Left lobe of liver (tissue), 2 donors: ENCODE data around the gene MAPRE3. TPM values are rescaled to one million over a fixed set of nuclear protein-coding genes. Genes with fewer than 3 reads are reported as not detected.
"Not testable (repeated sequence)": the region's sequence is repeated elsewhere in the genome, so short reads cannot be mapped to it uniquely, and the experiment has no call there.

Experiments
- ATAC-seq: fragments of 200-7000 bp; cut with Tn5 transposase; one replicate; pipeline ENCODE4 v1.9.1; 2020; ENCODE audit warnings: mild to moderate bottlenecking, moderate library complexity
- DNase-seq: peaks from one replicate; pipeline ENCODE4 v3.0.0-alpha.2; 2020; ENCODE audit warnings: low spot score
- total RNA-seq: library from RNA; stranded (reverse); gene quantifications from one replicate; pipeline ENCODE4 v1.2.1, GENCODE V29; 2021
- donor health status: DM: no; HTN: no; CAD: no; lungs with moderate emphysema.
- donor health status: DM: no; HTN: yes; CAD: no.

MAPRE3 gene
- total RNA-seq, 1 donor from 2014 or later, result 16.6 TPM

- no peak for DNase-seq
- ATAC-seq, result no peak
Observed at GRCh38 chr2:27065128-27065527, 94.7 kb downstream of the MAPRE3 start.

- DNase-seq (no peak), ATAC-seq (no peak)
Observed at GRCh38 chr2:27067385-27067784, 96.9 kb downstream of the MAPRE3 start.

GRCh38 chr2:27069436-27069835 lies 99.0 kb downstream of the MAPRE3 start:
- DNase-seq, result no peak
- no peak for ATAC-seq

GRCh38 chr2:27069961-27070618 lies 99.7 kb downstream of the MAPRE3 start:
- ATAC-seq, result no peak
- no peak for DNase-seq

DNA sequence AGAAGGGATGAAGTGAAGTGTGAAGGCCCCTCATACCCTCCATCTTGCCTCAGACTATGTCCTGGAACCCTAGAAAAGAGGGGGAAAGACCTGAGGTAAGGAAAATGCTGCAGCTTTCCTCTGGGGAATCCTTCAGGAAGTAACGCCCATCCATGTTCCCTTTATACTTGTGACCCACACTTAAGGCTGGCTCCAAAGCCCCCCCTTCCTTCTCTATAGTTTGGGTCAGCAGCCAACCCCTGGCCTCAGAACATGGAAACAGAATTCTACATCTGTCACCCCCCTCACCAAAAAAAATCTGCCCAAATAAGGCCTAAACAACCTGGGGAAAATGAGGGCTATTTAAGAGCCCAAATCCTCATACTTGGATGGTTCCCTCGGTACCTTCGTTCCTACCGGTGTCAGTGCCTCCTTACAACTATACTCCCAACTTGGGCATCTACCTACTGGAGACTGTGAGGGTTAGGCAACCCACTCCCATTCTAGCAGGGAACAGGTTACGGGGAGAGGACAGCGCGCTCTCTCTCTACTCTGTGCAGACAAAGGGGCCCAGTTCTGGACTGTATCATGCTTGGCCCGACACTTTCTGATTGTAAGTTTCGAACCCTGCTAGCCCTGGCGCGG lies 100.3 kb downstream of the MAPRE3 start:
- peak; percentile 2 for ATAC-seq
- no peak for DNase-seq

- DNase-seq, result peak; percentile 97
- peak; percentile 97 for ATAC-seq
Observed at GRCh38 chr2:27071277-27071989, 101.0 kb downstream of the MAPRE3 start, which contains the start of gene OST4. Gene OST4 (minus strand): TSS chr2:27071654.

GRCh38 chr2:27071990-27072830 lies 101.8 kb downstream of the MAPRE3 start:
- ATAC-seq (peak; percentile 39), DNase-seq (no peak)

GRCh38 chr2:27072920-27073319 lies 102.5 kb downstream of the MAPRE3 start:
- DNase-seq (no peak), ATAC-seq (no peak)

DNA sequence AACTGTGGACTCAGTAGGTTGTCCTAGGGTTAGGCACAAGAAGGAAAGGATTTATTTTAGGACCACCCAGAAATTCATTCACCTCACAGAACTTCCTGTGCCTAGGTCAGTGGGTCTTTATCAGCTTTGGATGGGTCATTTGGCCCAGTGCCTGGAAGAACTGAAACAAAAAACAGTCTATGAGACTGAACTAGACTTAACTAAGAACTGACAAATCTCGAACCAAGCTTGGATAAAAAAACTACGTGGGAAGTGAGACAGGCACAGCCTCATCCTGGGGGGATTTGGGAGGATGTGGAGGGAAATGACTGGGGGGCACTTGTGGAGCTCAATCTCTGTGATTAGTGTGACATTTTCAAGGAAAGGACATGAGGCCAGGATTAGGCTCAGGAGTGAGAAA lies 103.3 kb downstream of the MAPRE3 start:
- ATAC-seq (no peak), DNase-seq (no peak)

DNA sequence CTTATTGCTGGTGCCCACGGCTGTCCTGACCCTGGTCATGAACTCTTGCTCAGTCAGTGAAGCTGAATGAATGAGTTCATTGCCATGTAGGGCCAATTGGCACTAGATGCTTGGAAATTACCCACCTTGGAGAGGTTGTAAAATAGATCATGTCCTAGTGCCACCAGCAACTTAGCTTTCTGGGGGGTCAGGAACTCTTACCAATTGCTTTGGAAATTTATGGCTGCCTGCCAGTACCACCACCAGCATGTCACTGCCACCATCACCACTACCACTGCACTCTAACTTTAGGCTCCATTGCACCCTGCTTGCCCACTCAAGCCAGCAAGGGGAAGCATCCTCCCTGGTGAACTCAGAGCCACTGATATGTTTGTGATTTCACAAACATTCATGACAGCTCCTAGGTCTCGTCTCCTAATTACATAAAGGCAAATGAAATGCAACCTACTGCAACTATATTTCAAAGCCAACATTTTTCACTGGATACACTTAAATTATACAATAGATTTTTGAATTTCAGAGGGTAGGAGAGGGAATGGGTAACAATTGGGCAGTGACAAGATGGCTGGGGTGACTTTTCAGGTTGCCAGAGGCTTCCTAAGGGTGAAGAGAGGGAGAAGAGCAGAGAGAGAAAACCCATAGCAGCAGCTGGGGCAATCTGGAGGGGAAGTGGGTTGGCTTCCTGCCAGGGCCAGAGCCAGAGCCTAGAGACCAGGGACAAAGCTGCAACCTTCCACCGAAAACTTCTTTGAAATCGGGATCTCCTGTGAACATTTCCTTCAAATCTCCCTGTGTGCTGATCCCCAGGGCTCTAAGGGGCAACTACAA lies 104.5 kb downstream of the MAPRE3 start:
- ATAC-seq, result no peak
- DNase-seq, result no peak

DNA sequence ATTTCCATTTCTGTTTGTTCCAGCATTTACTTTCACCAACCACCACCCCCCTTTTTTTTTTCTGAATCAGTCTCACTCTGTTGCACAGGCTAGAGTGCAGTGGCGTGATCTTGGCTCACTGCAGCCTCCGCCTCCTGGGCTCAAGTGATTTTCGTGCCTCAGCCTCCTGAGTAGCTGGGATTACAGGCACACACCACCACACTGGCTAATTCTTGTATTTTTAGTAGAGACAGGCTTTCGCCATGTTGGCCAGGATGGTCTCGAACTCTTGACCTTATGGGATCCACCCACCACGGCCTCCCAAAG lies 105.1 kb downstream of the MAPRE3 start:
- ATAC-seq, DNase-seq: not testable (repeated sequence)

DNA sequence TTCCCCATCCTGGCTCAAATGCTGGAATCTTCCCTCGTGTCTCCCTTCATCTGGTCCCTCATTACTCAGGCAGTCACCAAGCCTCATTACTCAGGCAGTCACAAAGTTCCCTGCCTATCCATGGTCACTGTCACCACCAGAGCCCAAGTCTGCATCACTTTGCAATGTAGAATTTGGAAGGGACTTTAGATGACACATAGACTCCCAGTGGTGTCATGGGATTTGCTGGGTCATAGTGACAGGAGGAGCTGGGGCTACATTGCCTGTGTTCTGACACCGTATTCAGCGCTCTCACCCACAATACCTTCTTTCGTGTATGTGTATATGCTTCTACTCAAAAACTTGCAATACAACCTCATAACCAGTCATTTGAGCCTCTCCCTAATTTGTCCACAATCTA lies 105.9 kb downstream of the MAPRE3 start:
- ATAC-seq (no peak), DNase-seq (no peak)

Other genes with a start within 250 kb of the MAPRE3 start
- 14.4 TPM for gene SLC35F6, start 206.4 kb upstream of the MAPRE3 start, total RNA-seq
- gene CENPA, start 184.6 kb upstream of the MAPRE3 start, total RNA-seq, result 0.33 TPM
- gene DPYSL5, start 122.5 kb upstream of the MAPRE3 start, total RNA-seq, result not detected
- gene TMEM214, start 62.3 kb downstream of the MAPRE3 start, total RNA-seq, result 53.7 TPM
- gene AGBL5, start 81.0 kb downstream of the MAPRE3 start, total RNA-seq, result 7.6 TPM
- 141 TPM for gene OST4, start 101.0 kb downstream of the MAPRE3 start, total RNA-seq
- 16.0 TPM for gene EMILIN1, start 108.0 kb downstream of the MAPRE3 start, total RNA-seq
- gene KHK, start 116.1 kb downstream of the MAPRE3 start, total RNA-seq, result 267 TPM
- gene CGREF1, start 148.5 kb downstream of the MAPRE3 start, total RNA-seq, result 5.5 TPM
- 3.6 TPM for gene ABHD1, start 153.2 kb downstream of the MAPRE3 start, total RNA-seq
- 43.9 TPM for gene PREB, start 164.0 kb downstream of the MAPRE3 start, total RNA-seq
- not detected for gene PRR30, start 168.8 kb downstream of the MAPRE3 start, total RNA-seq
- gene TCF23, start 178.4 kb downstream of the MAPRE3 start, total RNA-seq, result 0.10 TPM
- gene ATRAID, start 241.4 kb downstream of the MAPRE3 start, total RNA-seq, result 31.8 TPM
- 72.6 TPM for gene SLC5A6, start 241.6 kb downstream of the MAPRE3 start, total RNA-seq
- 14.9 TPM for gene CAD, start 246.7 kb downstream of the MAPRE3 start, total RNA-seq